Stimulated activated CD8-positive, alpha-beta memory T cell treated with anti-CD3 and anti-CD28 coated beads, Interleukin-2, amount 100 ng/mL, for 1 hour (primary cell): ENCODE measurements around the gene PARD3B.

ENCODE experiments used
- DNase-seq, 2 donors: peaks; one replicate each; pipeline ENCODE4 v3.0.0-alpha.2; 2020; ENCODE audit warnings: low read depth in 2 of 2

PARD3B gene, protein sequence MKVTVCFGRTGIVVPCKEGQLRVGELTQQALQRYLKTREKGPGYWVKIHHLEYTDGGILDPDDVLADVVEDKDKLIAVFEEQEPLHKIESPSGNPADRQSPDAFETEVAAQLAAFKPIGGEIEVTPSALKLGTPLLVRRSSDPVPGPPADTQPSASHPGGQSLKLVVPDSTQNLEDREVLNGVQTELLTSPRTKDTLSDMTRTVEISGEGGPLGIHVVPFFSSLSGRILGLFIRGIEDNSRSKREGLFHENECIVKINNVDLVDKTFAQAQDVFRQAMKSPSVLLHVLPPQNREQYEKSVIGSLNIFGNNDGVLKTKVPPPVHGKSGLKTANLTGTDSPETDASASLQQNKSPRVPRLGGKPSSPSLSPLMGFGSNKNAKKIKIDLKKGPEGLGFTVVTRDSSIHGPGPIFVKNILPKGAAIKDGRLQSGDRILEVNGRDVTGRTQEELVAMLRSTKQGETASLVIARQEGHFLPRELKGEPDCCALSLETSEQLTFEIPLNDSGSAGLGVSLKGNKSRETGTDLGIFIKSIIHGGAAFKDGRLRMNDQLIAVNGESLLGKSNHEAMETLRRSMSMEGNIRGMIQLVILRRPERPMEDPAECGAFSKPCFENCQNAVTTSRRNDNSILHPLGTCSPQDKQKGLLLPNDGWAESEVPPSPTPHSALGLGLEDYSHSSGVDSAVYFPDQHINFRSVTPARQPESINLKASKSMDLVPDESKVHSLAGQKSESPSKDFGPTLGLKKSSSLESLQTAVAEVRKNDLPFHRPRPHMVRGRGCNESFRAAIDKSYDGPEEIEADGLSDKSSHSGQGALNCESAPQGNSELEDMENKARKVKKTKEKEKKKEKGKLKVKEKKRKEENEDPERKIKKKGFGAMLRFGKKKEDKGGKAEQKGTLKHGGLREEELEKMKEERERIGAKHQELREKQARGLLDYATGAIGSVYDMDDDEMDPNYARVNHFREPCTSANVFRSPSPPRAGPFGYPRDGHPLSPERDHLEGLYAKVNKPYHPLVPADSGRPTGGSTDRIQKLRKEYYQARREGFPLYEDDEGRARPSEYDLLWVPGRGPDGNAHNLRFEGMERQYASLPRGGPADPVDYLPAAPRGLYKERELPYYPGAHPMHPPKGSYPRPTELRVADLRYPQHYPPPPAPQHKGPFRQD (N-terminal part only)

GRCh38 chr2:204544961-204545860, at the start of gene PARD3B:
Gene PARD3B, plus strand, starts transcription at chr2:204545475. Its CDS starts 525 bp downstream, at chr2:204546000.
- no peak for DNase-seq

- no peak for DNase-seq
Observed at GRCh38 chr2:204496779-204497178, 48.5 kb upstream of the PARD3B start.

DNA sequence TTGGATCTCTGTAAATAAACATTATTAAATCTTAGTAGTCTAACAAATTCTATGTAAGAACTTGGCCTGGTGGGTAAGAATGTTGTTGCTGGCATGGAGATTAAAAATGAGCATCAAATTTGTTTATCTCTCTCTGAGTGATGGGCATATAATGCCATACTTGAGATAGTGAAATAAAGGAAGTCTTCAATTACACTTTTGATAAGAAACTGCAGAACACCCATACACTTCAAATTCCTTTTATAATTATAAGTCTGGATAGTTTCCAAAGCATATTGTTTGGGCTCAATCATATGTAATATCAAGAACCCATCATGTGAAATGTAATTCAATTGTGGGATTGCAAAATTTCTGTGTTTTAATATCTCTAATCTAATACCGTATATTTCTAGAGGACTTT, 47.4 kb upstream of the PARD3B start:
- no peak for DNase-seq

GRCh38 chr2:204498291-204498690, 47.0 kb upstream of the PARD3B start:
- no peak for DNase-seq

DNA sequence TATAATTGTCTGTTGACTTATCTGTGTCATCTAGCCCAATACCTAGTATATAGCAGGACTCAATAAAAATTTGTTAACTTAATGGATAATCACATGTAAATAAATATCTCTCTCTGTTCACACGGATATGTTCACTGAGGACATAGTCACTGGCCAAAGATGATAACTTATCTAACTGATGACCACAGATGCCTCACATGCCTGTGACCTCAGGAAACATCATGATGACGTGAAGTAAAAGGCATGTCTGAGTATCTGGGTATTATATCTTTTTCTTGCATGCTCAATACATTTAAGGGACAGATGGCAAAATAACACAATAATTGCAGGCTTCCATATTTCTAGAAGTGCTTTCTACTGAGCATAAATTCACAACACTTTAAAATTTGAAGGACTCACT, 41.4 kb upstream of the PARD3B start:
- DNase-seq = no peak

DNA sequence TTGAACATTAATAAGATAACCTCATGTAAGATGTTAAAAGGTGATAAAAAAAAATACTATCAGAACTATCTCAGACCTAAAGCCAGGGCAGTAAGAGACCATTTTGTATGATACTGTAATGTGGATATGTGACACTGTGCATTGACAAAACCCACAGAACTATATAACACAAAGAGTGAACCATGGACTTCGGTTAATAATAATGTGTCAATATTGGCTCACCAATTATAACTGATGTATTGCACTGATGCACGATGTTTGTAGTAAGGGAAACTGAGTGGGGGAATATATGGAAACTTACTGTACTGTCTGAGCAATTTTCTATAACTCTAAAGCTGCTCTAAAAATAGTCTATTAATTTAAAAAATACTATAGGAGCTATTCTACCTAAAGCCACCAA, 40.7 kb upstream of the PARD3B start:
- DNase-seq = no peak

- DNase-seq = no peak
Observed at GRCh38 chr2:204505488-204505887, 39.8 kb upstream of the PARD3B start.

GRCh38 chr2:204505946-204506345, 39.3 kb upstream of the PARD3B start:
- no peak for DNase-seq

GRCh38 chr2:204507636-204508035, 37.6 kb upstream of the PARD3B start:
- DNase-seq = no peak

GRCh38 chr2:204510709-204511420, 34.4 kb upstream of the PARD3B start:
- DNase-seq = no peak

GRCh38 chr2:204514439-204514838, 30.8 kb upstream of the PARD3B start:
- no peak for DNase-seq

DNA sequence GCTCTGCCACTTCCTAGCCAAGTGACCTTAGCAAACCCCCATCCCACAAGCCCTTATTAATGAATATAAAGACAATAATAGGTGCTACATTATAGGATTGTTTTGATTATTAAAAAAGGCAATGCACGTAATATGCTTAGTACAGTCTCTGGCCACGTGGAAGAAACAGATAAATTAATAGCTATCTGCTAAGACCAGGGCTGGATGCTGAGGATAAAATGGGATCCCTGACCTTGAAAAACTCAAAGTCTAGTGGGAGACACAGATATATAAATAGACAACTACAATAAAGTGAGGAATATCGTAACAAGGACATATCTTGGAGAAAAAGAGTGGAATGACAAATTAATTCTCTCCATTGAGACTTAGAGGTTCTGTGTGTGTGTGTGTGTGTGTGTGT, 29.9 kb upstream of the PARD3B start:
- no peak for DNase-seq

DNA sequence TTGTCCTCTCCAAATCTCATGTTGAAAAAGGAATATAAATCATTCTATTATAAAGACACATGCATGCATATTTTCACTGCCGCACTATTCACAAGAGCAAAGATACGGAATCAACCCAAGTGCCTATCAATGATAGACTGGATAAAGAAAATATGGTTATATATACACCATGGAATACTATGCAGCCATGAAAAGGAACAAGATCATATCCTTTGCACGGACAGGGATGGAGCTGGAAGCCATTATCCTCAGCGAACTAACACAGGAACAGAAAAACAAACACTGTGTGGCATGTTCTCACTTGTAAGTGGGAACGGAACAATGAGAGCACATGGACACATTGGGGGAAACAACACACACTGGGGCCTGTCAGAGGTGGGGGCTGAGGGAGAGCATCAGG, 28.1 kb upstream of the PARD3B start:
- no peak for DNase-seq

DNA sequence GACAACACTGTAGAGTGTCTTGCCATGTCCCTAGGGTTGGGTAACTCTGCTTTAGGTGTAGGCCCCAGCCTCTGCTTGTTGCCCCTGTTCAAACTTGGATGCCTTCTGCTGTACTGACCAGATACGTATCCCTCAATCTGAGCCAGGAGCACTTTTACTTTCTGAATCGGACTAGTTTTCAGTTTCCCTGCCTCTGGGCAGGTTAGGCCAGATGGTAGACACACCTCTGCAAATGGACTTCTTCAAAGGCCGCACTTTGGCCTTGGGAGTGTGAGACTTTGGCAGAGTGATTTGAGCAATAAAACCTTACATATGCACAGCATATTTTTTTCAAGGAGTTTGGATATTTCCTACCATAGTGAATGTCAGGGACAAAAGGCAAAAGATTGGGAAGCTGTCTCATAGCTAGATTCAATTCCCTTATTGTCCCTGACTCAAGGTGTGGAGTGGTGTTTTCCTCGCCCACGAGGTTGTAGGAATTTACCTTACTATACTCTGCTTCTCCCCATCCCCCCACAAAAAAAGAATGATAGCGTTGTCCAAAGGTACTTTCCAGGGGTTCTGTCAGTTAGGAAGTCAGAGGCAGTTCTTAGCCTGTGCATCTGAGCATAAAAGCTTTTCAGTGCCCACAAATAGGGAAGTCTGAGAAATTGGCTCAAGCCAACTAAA, 15.3 kb upstream of the PARD3B start:
- no peak for DNase-seq

DNA sequence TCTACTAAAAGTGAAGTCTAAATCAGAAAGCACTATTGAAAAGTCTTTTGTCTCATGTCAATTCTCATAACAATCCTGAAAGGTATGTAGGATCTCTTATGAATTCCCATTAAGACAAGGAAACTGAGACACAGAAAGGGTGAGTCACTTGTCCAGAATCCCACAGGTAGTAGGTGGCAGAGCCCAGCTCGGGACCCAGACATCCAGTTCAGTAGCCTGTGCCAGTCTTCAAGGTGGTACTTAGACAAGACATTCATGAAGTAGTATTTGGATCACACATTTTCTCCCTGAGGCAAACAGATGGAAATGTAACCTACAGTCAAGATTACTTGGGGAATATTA, 14.8 kb upstream of the PARD3B start:
- no peak for DNase-seq

GRCh38 chr2:204533629-204534370, 11.5 kb upstream of the PARD3B start:
- no peak for DNase-seq

- DNase-seq = no peak
Observed at GRCh38 chr2:204535356-204535755, 9.9 kb upstream of the PARD3B start.

DNA sequence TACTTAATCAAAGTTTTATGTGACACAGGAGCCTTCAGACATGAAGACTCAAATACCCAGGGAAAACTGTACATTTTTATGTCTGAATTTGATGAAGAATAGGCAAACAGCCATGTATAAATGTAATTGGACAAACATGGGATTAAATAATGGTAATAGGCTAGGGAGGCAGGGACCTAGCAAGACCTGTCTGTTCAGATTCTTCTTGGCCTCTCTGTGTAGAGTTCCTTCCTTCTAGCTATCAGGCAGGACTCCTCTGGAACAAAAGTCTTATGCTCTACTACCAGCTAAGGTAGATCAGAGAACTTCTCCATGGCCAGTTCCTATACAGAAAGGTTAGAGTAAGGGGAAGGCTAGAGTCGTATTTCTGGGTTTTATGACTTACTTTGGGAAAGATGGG, 9.5 kb upstream of the PARD3B start:
- no peak for DNase-seq
